GM12874 (cell line): ENCODE measurements around the gene CRLF2.

Source experiments
- CTCF ChIP-seq: IDR thresholded peaks from 2 replicates; pipeline ENCODE4 v1.5.1; 2011; ENCODE audit warnings: low read depth, mild to moderate bottlenecking, control low read depth, low read length, moderate library complexity; ENCODE audit not compliant: insufficient read depth

Gene CRLF2

GRCh38 chrX:1202251-1202650 lies 10.2 kb downstream of the CRLF2 start:
- no peak for TF ChIP-seq CTCF

- no peak for TF ChIP-seq CTCF
Observed at GRCh38 chrX:1196436-1196835, 16.0 kb downstream of the CRLF2 start.

- no peak for TF ChIP-seq CTCF
Observed at GRCh38 chrX:1190596-1191145, 21.8 kb downstream of the CRLF2 start.

GRCh38 chrX:1185561-1185960 lies 26.9 kb downstream of the CRLF2 start:
- TF ChIP-seq CTCF, result no peak

GRCh38 chrX:1182211-1182610 lies 30.2 kb downstream of the CRLF2 start:
- no peak for TF ChIP-seq CTCF

GRCh38 chrX:1181170-1181569 lies 31.3 kb downstream of the CRLF2 start:
- TF ChIP-seq CTCF, result no peak

GRCh38 chrX:1178580-1179057 lies 33.8 kb downstream of the CRLF2 start:
- TF ChIP-seq CTCF, result no peak
